Progenitor cell of endocrine pancreas (in vitro differentiated cells): ENCODE measurements around the gene CPT1B. TPM values are rescaled to one million over a fixed set of nuclear protein-coding genes. Genes with fewer than 3 reads are reported as not detected.
"Not testable (repeated sequence)": the region's sequence is repeated elsewhere in the genome, so short reads cannot be mapped to it uniquely, and the experiment has no call there.

Experiments used
- DNase-seq: peaks from one replicate; pipeline ENCODE4 v3.0.0; 2021; ENCODE audit warnings: low spot score; ENCODE audit not compliant: unreplicated experiment
- H3K27ac Mint-ChIP-seq: 2 replicates; pipeline ENCODE4 v1.8.0; 2021; ENCODE audit warnings: mild to moderate bottlenecking, moderate library complexity, mixed read lengths
- H3K27me3 Mint-ChIP-seq: 2 replicates; pipeline ENCODE4 v1.8.0; 2021; ENCODE audit warnings: mixed read lengths
- H3K36me3 Mint-ChIP-seq: 2 replicates; pipeline ENCODE4 v1.8.0; 2022; ENCODE audit warnings: mixed read lengths; ENCODE audit not compliant: insufficient read depth
- H3K4me1 Mint-ChIP-seq: 2 replicates; pipeline ENCODE4 v1.8.0; 2021; ENCODE audit warnings: low read depth, mixed read lengths
- H3K4me3 Mint-ChIP-seq: 2 replicates; pipeline ENCODE4 v1.8.0; 2021; ENCODE audit warnings: low read depth, mild to moderate bottlenecking, moderate library complexity, mixed read lengths
- H3K9me3 Mint-ChIP-seq: 2 replicates; pipeline ENCODE4 v1.8.0; 2021; ENCODE audit warnings: low read depth, mixed read lengths
- CTCF ChIP-seq: fragments of 200-600 bp; sonication (generic); IDR thresholded peaks from one replicate; pipeline ENCODE4 v1.5.0; 2021; ENCODE audit warnings: antibody characterized with exemption, mild to moderate bottlenecking; ENCODE audit not compliant: unreplicated experiment
- total RNA-seq: library from RNA; stranded (reverse); gene quantifications from 2 replicates; pipeline ENCODE4 v1.2.1, GENCODE V29; 2021

Gene CPT1B
- total RNA-seq, 1 donor from 2014 or later, result 136 TPM

DNA sequence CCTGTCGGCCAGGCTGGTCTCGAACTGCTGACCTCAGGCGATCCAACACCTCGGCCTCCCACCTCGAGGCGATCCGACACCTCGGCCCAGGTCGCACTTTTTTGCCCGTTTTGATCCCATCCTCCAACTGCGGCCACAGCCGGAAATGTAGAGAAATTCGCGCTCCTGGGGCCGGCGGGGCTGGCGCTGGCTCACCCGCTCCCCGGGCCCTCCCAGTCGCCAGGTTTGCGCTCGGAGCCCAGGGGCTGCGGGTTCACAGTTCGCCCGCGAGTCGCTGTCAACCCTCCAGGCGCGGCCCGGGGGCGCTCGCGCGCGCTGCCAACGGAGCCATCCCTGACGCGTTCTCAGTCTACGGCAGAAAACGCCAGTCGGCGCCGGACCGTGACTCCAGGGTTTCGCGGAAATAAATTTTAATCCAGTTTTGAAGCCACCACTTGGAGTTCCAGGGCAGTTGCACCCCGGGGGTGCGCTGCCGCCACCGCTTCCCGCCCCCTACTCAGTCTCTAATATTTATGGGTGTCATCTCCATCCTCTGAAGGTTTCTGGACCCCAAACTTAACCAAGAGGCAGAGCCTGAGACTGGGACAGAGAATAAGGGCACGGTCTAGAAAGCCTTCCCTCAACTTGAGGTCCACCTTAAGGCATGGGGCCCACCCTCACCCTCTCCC is 34.0 kb downstream of the CPT1B start:
- H3K4me3 Mint-ChIP-seq, result no peak overlapping the region
- H3K9me3 Mint-ChIP-seq, result no peaks in the 10 kb centered on the region
- H3K27me3 Mint-ChIP-seq, result peaks cover 23% of the 10 kb centered on the region
- H3K4me1 Mint-ChIP-seq, result no peaks in the 10 kb centered on the region
- TF ChIP-seq CTCF, result peak; percentile 71
- H3K27ac Mint-ChIP-seq, result no peak overlapping the region
- peak; percentile 76 for DNase-seq
- no peaks in the 10 kb centered on the region for H3K36me3 Mint-ChIP-seq

GRCh38 chr22:50542416-50542927 is 35.8 kb downstream of the CPT1B start:
- H3K27ac Mint-ChIP-seq, result no peak overlapping the region

GRCh38 chr22:50541667-50542026 is 36.6 kb downstream of the CPT1B start:
- H3K27ac Mint-ChIP-seq, H3K9me3 Mint-ChIP-seq, H3K4me1 Mint-ChIP-seq, H3K4me3 Mint-ChIP-seq, H3K36me3 Mint-ChIP-seq, DNase-seq: not testable (repeated sequence)
- peaks cover 31% of the 10 kb centered on the region for H3K27me3 Mint-ChIP-seq

More at GRCh38 chr22:50542416-50542927, 35.8 kb downstream of the CPT1B start:
- DNase-seq, result no peak
- H3K36me3 Mint-ChIP-seq, result no peaks in the 10 kb centered on the region
- no peaks in the 10 kb centered on the region for H3K4me1 Mint-ChIP-seq
- no peak overlapping the region for H3K4me3 Mint-ChIP-seq
- H3K27me3 Mint-ChIP-seq, result peaks cover 31% of the 10 kb centered on the region
- no peaks in the 10 kb centered on the region for H3K9me3 Mint-ChIP-seq
- TF ChIP-seq CTCF, result no peak

DNA sequence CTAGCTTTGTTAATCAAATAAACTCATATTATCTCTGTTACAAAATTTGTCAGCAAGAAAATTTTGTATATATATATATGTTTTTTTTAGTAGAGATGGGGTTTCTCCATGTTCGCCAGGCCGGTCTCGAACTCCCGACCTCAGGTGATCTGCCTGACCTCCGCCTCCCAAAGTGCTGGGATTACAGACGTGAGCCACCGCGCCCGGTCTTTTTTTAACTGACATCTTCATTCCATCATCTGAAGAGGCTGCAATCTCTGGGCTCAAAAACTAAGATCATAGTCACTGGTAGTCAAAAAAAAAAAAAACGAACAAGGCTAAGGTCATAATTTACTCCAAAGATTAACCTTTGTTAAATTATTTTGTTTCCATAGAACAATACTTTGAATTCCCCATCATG is 37.8 kb downstream of the CPT1B start:
- H3K4me1 Mint-ChIP-seq, result no peaks in the 10 kb centered on the region
- H3K9me3 Mint-ChIP-seq, result no peaks in the 10 kb centered on the region
- H3K36me3 Mint-ChIP-seq, result no peaks in the 10 kb centered on the region
- DNase-seq, result no peak
- H3K27ac Mint-ChIP-seq, result no peak overlapping the region
- no peak overlapping the region for H3K4me3 Mint-ChIP-seq
- peaks cover 28% of the 10 kb centered on the region for H3K27me3 Mint-ChIP-seq
- no peak for TF ChIP-seq CTCF

DNA sequence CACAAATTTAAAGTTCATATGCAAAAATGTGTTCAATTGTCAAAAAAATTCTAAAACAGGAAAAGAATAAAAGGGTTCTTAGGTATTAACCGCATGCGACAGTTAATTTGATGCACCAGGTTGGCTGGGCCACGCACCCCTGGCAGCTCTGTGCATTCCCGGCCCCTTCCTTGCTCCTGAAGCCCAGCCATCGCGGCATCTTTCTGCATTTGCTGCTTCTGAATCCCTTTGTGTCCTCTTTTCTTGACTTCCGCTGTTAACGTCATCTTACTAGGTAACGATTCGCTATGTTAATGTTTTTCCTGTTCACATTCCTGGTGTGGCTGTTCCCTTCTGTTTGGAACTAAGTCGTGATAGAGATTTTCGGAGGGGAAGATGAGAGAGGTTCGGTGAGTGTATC is 40.5 kb downstream of the CPT1B start:
- H3K27ac Mint-ChIP-seq, result no peak overlapping the region
- no peak overlapping the region for H3K4me3 Mint-ChIP-seq
- H3K36me3 Mint-ChIP-seq, result no peaks in the 10 kb centered on the region
- DNase-seq, result no peak
- H3K4me1 Mint-ChIP-seq, result peaks cover 7% of the 10 kb centered on the region
- peaks cover 41% of the 10 kb centered on the region for H3K27me3 Mint-ChIP-seq
- TF ChIP-seq CTCF, result no peak
- H3K9me3 Mint-ChIP-seq, result no peaks in the 10 kb centered on the region

DNA sequence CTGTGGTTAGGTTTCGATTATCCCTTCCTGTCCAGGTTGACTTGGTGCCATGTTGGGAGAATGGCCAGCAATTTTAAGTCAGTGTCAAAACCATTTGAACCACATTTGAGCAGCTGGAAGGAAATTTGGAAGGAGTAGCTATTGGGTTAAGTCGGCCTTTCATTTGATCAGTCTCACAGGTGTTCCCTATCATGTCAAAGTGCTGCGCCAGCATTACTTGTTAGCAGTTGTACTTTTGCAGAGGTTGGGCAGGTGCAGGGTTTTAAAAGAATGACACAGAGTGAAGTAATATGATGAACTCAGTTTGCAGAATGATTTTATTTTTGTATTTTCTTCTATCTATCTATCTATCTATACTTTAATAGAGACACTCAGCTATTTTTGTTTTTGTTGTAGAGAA is 42.0 kb downstream of the CPT1B start:
- Mint-ChIP-seq H3K36me3 (no peaks in the 10 kb centered on the region), H3K4me3 (no peak overlapping the region), H3K4me1 (peaks cover 10% of the 10 kb centered on the region), H3K9me3 (no peaks in the 10 kb centered on the region), H3K27ac (no peak overlapping the region), H3K27me3 (peaks cover 36% of the 10 kb centered on the region)
- no peak for DNase-seq
- TF ChIP-seq CTCF, result no peak
